ENCODE measurements around the gene MFAP3L.
"Not testable (repeated sequence)": the region's sequence is repeated elsewhere in the genome, so short reads cannot be mapped to it uniquely, and the experiment has no call there.

MFAP3L gene

GRCh38 chr4:169986369-169986768, 39.8 kb downstream of the MFAP3L start:
- no peak for DNase-seq

- DNase-seq = no peak
These were observed 40.3 kb downstream of the MFAP3L start for GRCh38 chr4:169985881-169986280.

DNA sequence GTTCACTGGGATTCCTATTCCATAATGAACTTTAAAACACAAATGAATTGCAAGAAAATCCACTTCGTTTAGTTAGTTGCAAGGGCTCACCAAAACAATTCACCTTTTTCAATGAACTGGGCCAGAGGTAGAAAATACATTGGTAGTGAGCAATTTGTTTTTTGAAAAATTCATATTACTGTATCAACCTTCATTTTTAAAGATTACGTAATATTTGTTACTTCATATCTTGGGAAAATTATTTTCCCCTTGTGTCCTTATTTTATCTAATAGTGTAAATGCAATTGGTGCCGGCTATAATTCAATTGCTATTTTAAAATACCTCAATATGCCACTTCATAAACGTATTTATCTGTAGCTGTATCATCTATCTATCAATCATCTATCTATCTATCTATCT, 41.5 kb downstream of the MFAP3L start:
- DNase-seq = no peak

DNA sequence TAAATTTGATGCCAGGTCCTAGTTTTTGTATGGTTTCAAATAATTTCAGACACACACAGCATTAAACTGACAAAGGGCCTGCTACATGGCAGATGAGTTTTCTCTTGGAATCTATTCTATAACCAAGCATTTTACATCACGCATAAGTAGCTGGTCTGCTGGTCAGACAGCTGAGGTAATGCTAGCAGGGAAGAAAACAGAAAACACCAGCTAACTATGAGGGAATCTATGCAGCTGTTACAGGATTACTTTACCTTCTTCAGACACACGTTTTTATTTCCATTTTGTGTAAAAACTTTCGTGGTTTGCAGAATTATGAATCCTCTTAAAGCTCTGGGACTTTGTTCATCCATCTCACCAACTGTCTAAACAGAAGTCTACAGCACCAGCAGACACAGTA, 42.0 kb downstream of the MFAP3L start:
- DNase-seq = no peak

GRCh38 chr4:169976951-169977350, 49.2 kb downstream of the MFAP3L start:
- DNase-seq = no peak

- no peak for DNase-seq
These were observed 50.1 kb downstream of the MFAP3L start for GRCh38 chr4:169975838-169976796.

GRCh38 chr4:169975131-169975837, 50.9 kb downstream of the MFAP3L start:
- DNase-seq = no peak

- no peak for DNase-seq
These were observed 54.7 kb downstream of the MFAP3L start for GRCh38 chr4:169971456-169972015.

- no peak for DNase-seq
These were observed 57.2 kb downstream of the MFAP3L start for GRCh38 chr4:169968999-169969398.

DNA sequence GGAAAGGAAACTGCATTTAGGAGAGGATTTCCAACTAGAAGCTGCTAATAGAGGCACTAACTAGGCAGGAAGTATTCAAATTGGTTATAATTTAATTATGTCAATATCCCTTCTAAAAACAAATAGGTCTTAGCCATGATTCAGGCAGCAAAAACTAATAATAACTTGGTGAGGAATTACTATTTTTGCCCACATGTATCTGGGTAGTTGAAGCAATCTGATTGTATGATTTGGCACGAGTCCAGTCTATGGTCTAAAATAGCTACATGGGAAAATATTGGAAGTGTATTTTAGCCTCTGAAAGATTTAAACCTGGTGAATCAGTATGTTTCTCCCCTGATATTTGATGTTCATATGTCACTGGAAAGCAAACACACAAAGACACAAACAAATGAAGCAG, 62.2 kb downstream of the MFAP3L start:
- DNase-seq = no peak

GRCh38 chr4:169959254-169959653, 66.9 kb downstream of the MFAP3L start:
- DNase-seq = no peak

GRCh38 chr4:169958629-169959028, 67.6 kb downstream of the MFAP3L start:
- no peak for DNase-seq

DNA sequence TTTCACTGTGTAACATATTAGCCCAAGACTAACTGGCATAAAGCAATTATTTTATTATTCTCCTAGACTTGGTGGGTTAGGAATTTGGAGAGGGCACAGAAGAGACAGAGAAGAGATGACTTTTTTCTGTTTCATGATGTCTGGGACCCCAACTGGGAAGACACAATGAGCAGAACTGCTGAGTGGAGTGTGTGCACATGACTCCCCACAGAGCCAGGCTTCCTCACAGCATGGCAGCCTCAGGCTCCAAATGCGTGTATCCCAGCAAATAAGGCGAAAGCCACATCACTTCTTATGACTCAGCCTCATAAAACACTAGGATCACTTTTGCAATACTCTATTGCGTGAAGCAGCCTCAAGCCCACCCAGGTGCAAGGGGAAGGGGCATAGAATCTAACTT, 68.4 kb downstream of the MFAP3L start:
- DNase-seq = no peak

GRCh38 chr4:169956091-169956843, 69.9 kb downstream of the MFAP3L start:
- DNase-seq = no peak

DNA sequence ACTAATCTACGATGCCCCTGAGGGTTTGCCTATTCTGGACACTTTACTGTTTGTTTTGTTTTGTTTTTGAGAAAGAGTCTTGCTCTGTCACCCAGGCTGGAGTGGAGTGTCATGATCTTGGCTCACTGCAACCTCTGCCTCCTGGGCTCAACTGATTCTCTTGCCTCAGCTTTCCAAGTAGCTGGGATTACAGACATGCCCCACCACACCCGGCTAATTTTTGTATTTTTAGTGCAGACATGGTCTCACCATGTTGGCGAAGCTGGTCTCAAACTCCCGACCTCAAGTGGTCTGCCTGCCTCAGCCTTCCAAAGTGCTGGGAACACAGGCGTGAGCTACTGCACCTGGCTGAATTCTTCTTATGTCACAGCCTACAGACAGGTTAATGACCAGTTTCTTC, 70.7 kb downstream of the MFAP3L start:
- DNase-seq = no peak

GRCh38 chr4:169952236-169953002, 73.8 kb downstream of the MFAP3L start:
- DNase-seq = no peak

DNA sequence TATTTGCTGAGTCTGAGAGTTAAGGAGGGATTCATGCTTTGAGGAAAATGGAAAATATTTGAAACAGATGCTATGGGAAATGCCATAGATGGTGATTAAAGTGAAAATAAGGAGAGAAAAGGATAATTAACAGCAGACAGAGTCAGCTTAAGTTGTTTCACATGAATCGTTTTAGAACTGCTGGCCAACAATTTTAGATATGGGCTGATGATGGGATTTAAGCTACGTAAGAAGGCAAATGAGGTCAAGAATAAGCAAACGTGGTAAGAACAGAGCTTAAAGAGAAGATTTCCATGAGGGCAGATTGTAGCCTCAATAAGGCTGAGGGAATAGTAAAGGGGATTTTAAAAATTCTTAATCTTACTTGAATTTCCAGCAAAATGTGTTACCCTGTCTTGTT, 77.9 kb downstream of the MFAP3L start:
- no peak for DNase-seq

- no peak for DNase-seq
These were observed 80.6 kb downstream of the MFAP3L start for GRCh38 chr4:169945636-169946035.

DNA sequence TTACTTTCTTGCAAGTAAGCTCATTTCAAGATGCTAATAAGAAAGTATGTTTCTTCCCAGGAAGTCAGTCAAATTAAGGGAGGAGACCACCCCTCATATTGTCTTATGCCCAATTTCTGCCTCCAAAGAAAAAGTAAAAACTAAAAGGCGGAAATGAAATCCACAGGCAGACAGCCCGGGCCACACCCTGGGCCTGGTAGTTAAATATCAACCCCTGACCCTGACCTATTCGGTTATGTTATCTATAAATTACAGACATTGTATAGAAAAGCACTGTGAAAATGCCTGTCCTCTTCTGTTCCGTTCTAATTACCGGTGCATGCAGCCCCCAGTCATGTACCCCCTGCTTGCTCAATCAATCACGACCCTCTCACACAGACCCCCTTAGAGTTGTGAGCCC, 82.6 kb downstream of the MFAP3L start:
- not testable (repeated sequence) for DNase-seq

DNA sequence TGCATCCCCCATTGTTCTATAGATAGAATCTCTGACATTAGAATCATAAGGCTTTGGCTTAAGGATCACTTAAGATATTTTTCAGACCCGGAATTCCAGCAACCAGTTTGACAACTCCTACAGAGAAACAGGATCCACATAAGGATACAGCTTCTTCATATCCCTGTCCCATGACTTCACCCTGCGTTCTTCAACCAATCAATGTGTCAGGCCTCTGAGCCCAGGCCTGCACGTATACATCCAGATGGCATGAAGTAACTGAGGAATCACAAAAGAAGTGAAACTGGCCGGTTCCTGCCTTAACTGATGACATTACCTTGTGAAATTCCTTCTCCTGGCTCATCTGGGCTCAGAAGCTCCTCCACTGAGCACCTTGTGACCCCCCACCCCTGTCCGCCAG, 85.1 kb downstream of the MFAP3L start:
- DNase-seq = no peak

DNA sequence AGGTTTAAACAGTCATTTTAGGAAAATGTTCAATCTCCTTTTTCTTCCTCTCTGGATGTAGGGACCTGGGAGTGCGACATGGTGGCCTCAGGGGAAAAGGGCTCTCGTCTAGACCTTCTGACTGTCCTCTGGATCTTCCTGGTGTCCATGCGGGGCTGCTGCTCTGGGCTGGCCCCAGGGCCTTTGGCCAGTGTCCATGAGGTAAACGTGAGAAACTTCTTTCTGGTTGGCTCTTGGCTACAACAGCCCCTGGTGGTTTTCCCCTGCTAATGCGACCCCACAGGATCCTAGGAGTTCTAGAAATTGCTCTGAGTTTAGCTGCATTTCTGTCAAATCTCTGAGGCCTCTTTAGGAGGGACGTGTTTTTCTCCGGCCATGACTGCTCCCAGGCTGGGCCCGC, 85.7 kb downstream of the MFAP3L start:
- no peak for DNase-seq
